Activated T-helper 1 cell treated with Interleukin-2 at 50 U/mL for 16 hours (primary cell): ENCODE data around the gene TRIM71.
A peak's percentile ranks its signal among the peaks of the same experiment; 100 is the strongest.
"Not testable (repeated sequence)": the region's sequence is repeated elsewhere in the genome, so short reads cannot be mapped to it uniquely, and the experiment has no call there.

Source experiments
- DNase-seq: peaks from one replicate; pipeline ENCODE4 v3.0.0-alpha.2; 2020; ENCODE audit warnings: low read depth

TRIM71 gene

GRCh38 chr3:32817558-32818228 is at the start of gene TRIM71:
TSS of gene TRIM71 (plus strand) at chr3:32817997. CDS start at chr3:32818081, 84 bp downstream.
- DNase-seq, result no peak

DNA sequence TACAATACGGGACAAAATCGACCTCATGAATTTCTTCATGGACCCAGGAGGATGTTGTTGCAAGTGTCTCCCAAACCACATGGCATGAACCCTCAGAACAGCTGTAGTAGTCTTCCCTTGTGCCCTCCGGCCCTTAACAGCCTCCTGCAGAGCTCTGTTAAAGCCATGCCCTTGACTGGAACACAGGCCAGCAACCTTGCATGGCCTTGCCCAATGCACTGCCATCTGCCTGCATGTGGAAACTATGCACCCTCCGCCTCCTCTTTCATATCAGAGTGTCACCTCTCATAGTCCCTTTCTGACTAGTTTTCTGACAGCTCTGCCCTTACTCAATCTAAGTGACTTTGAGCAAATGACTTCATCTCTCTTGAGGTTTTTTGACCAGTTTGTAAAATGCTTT is 39.4 kb upstream of the TRIM71 start:
- DNase-seq, result no peak

- DNase-seq, result no peak
Observed at GRCh38 chr3:32780071-32780734, 37.6 kb upstream of the TRIM71 start.

DNA sequence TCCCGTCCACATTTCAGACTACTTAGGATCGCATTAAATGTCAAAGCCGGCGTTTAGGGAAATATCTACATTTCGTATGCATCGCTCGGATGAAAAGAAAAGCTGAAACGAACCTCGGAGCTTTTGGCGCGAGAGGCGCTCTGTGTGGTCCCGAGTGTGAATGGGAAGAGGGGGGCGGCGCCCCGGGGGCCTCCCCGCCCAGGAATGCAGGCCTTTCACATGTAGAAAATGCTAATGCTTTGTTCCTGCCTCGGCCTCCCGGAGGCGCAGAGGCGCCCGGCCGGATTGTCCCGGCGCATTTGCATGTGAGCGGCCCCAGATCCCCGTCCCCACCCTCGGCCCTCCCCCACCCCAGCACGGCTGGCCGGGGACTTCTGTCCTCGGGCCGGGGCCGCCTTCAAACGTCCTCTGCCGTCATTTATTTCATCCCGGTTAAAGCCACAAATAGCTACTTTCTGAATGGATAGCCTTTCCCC is 37.0 kb upstream of the TRIM71 start:
- DNase-seq, result no peak

GRCh38 chr3:32781211-32781968 is 36.4 kb upstream of the TRIM71 start:
- DNase-seq, result peak; percentile 37

- not testable (repeated sequence) for DNase-seq
Observed at GRCh38 chr3:32781969-32782270, 35.9 kb upstream of the TRIM71 start.

- no peak for DNase-seq
Observed at GRCh38 chr3:32782407-32782806, 35.4 kb upstream of the TRIM71 start.

GRCh38 chr3:32791833-32792232 is 26.0 kb upstream of the TRIM71 start:
- DNase-seq, result no peak

DNA sequence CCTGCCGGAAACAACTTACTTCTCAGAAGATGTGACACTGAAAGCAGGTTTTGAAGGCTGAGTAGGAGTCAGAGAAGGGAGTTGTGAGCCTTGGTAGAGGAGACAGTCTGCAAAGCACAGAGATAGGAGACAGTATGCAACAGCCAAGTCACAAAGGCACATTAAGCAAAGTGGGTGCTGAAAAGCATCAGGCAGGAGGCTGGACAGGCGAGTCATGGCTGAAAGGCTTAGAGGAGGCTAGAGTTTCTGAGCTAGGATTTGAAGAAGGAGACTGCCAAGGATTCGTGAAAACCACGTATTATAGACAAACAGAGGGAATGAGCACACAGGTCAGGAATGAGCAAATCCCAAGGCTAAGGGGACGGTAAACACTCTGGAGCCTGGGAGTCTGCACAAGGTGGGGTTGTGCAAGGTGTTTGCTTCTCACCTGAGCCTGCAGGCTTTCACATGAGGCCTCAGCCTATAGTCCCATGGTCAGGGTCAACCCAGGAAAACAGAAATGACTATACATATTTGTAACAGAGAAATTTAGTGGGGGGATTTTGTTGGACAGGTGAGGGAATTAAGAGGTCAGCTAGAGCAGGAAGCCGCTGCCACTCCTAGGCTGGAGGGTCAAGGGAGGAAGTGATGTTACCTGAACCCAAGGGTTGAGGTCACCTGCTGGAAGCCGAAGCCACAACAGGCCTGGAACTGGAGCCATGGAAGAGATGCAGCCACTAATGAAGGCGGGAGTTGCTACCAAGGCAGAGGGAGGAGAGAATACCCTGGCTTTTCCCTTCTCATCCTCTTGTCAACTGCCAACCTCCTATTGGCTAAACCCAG is 23.1 kb upstream of the TRIM71 start:
- DNase-seq, result no peak

DNA sequence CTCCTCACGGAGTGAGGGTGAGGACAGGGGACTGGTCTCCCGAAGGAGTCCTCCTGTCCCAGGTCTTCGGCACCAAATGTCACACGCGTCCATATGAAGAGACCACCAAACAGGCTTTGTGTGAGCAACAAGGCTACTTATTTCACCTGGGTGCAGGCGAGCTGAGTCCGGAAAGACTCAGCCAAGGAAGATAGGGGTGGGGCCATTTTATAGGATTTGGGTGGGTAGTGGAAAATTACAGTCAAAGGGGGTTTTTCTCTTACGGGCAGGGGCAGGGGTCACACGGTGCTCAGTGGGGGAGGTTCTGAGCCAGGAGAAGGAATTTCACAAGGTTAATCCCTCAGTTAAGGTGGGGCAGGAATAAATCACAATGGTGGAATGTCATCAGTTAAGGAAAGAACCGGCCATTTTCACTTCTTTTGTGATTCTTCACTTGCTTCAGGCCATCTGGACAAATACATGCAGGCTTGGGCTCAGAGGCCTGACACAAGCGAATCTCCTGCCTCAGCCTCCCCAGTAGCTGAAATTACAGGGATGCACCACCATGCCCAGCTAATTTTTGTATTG is 21.3 kb upstream of the TRIM71 start:
- DNase-seq, result not testable (repeated sequence)

- no peak for DNase-seq
Observed at GRCh38 chr3:32797776-32798175, 20.0 kb upstream of the TRIM71 start.

GRCh38 chr3:32801440-32801839 is 16.4 kb upstream of the TRIM71 start:
- DNase-seq, result not testable (repeated sequence)

GRCh38 chr3:32813180-32813579 is 4.6 kb upstream of the TRIM71 start:
- DNase-seq, result no peak

DNA sequence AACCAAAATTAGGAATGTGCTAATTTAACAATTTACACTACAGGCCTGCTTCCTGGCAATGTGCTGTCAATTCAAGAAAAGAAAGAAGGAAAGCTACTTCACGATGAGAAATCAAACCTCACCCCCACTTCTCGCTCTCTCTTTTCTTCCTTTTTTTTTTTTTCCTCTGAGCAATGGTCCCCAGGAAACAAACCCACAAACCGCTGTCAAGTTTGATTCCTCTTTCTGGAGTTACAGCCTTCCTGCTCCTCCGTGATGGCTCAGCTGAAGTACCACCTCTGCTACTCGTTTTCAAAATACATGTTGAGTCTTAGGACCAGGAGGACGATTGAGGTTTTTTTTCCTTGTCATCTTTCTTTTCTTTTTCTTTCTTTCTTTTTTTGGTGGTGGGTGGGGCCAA is 3.4 kb upstream of the TRIM71 start:
- no peak for DNase-seq

- no peak for DNase-seq
Observed at GRCh38 chr3:32815841-32816438, 1.9 kb upstream of the TRIM71 start.

GRCh38 chr3:32816439-32817256 is 1.1 kb upstream of the TRIM71 start:
- no peak for DNase-seq

GRCh38 chr3:32817257-32817557 is 590 bp upstream of the TRIM71 start:
- no peak for DNase-seq

DNA sequence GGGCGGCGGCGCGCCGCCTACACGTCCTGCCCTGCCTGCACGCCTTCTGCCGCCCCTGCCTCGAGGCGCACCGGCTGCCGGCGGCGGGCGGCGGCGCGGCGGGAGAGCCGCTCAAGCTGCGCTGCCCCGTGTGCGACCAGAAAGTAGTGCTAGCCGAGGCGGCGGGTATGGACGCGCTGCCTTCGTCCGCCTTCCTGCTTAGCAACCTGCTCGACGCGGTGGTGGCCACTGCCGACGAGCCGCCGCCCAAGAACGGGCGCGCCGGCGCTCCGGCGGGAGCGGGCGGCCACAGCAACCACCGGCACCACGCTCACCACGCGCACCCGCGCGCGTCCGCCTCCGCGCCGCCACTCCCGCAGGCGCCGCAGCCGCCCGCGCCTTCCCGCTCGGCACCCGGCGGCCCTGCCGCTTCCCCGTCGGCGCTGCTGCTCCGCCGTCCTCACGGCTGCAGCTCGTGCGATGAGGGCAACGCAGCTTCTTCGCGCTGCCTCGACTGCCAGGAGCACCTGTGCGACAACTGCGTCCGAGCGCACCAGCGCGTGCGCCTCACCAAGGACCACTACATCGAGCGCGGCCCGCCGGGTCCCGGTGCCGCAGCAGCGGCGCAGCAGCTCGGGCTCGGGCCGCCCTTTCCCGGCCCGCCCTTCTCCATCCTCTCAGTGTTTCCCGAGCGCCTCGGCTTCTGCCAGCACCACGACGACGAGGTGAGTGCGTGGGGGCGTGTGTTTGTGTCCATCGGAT is 602 bp downstream of the TRIM71 start:
- no peak for DNase-seq

DNA sequence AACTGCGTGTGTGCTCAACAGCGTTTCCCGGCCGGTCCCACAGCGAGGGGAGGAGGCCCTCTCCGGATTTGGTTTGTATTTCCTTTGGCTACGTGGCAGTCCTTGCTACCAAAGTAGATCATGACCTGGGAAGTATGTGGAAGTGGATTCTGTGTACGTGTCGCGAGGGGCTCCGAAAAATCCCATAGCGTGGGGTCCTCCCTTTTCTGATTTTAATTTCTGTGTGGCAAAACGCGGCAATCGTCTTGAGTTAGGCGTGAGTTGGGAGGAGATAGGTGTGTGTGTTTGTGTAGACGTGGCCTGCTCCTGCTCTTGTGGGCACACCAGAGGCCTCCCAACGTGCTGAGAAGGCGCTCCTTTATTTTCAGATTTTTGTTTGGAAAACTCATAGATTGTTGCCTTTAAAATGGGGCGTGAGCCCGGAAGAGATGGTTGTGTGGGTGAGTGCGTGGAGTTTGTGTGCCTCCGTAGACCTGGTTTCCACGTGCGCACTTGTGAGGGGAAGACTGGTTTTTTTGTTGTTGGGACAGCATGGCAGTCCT is 1.2 kb downstream of the TRIM71 start:
- no peak for DNase-seq
